NCI-H2171 (cell line): Measurements from ENCODE around the gene PSMA7.
A peak's percentile ranks its signal among the peaks of the same experiment; 100 is the strongest.
"Not testable (repeated sequence)": the region's sequence is repeated elsewhere in the genome, so short reads cannot be mapped to it uniquely, and the experiment has no call there.

Experiments used
- DNase-seq: peaks from one replicate; lab custom pipeline; 2025; lab: John Stamatoyannopoulos, UW

Gene PSMA7

GRCh38 chr20:62155428-62156253 lies 12.4 kb upstream of the PSMA7 start:
- no peak for DNase-seq

- no peak for DNase-seq
These were observed 8.7 kb upstream of the PSMA7 start for GRCh38 chr20:62151835-62152364.

- DNase-seq: no peak
These were observed 8.0 kb upstream of the PSMA7 start for GRCh38 chr20:62151225-62151624.

- no peak for DNase-seq
These were observed 7.0 kb upstream of the PSMA7 start for GRCh38 chr20:62150310-62150575.

- no peak for DNase-seq
These were observed 6.5 kb upstream of the PSMA7 start for GRCh38 chr20:62149532-62150309.

- DNase-seq: no peak
These were observed 5.7 kb upstream of the PSMA7 start for GRCh38 chr20:62148908-62149314.

- DNase-seq: not testable (repeated sequence)
These were observed 5.2 kb upstream of the PSMA7 start for GRCh38 chr20:62148383-62148782.

- DNase-seq: no peak
These were observed 4.3 kb upstream of the PSMA7 start for GRCh38 chr20:62147528-62147927.

- no peak for DNase-seq
These were observed 3.9 kb upstream of the PSMA7 start for GRCh38 chr20:62147125-62147524.

GRCh38 chr20:62146019-62146755 lies 3.0 kb upstream of the PSMA7 start:
- DNase-seq: no peak

- no peak for DNase-seq
These were observed 2.5 kb upstream of the PSMA7 start for GRCh38 chr20:62145688-62146018.

- DNase-seq: peak; percentile 55
These were observed 997 bp upstream of the PSMA7 start for GRCh38 chr20:62143957-62144825.

GRCh38 chr20:62142252-62143080 lies 728 bp downstream of the PSMA7 start:
- no peak for DNase-seq

GRCh38 chr20:62141397-62142251 lies 1.6 kb downstream of the PSMA7 start:
- DNase-seq: no peak

GRCh38 chr20:62141043-62141396 lies 2.2 kb downstream of the PSMA7 start:
- DNase-seq: no peak

GRCh38 chr20:62139636-62140035 lies 3.6 kb downstream of the PSMA7 start:
- DNase-seq: no peak

GRCh38 chr20:62138912-62139311 lies 4.3 kb downstream of the PSMA7 start:
- no peak for DNase-seq

GRCh38 chr20:62138204-62138543 lies 5.0 kb downstream of the PSMA7 start:
- DNase-seq: no peak

- no peak for DNase-seq
These were observed 5.6 kb downstream of the PSMA7 start for GRCh38 chr20:62137478-62138203.

- DNase-seq: no peak
These were observed 6.2 kb downstream of the PSMA7 start for GRCh38 chr20:62137092-62137384.
